Measurements from ENCODE around the gene C12orf43. TPM values are rescaled to one million over a fixed set of nuclear protein-coding genes. Genes with fewer than 3 reads are reported as not detected.

C12orf43 gene
- total RNA-seq, 1 experiment from 2014 or later = 25.7 TPM

GRCh38 chr12:121064116-121064515, 47.8 kb upstream of the C12orf43 start:
- Histone ChIP-seq H3K79me2 (ENCODE audit: insufficient read depth, low read length) (no peaks in the 10 kb centered on the region), H4K20me1 (ENCODE audit: control insufficient read depth, insufficient read depth, insufficient read length) (no peaks in the 10 kb centered on the region), H3K27me3 (ENCODE audit: insufficient read depth, low read length) (no peaks in the 10 kb centered on the region), H2BK20ac (ENCODE audit: low read depth, low read length, poor library complexity, severe bottlenecking) (no peak overlapping the region), H3K56ac (ENCODE audit: insufficient read length, low read depth, low read length) (no peak overlapping the region), H3K9ac (ENCODE audit: extremely low read depth, insufficient read length, low read length) (no peak overlapping the region), H2AFZ (ENCODE audit: low read length) (no peak overlapping the region), H2BK120ac (ENCODE audit: low read depth, low read length, poor library complexity, severe bottlenecking) (no peak overlapping the region), H3K14ac (ENCODE audit: insufficient read depth, low read length) (no peak overlapping the region), H3K27ac (ENCODE audit: insufficient read length, low read depth, low read length) (no peak overlapping the region), H3K79me1 (ENCODE audit: insufficient read depth, low read depth, low read length, poor library complexity, severe bottlenecking) (no peaks in the 10 kb centered on the region), H3K4me1 (ENCODE audit: insufficient read depth, low read length) (no peaks in the 10 kb centered on the region), H3T11ph (ENCODE audit: low read length) (no peak overlapping the region), H2BK5ac (ENCODE audit: insufficient read length, low read length) (no peak overlapping the region), H4K91ac (ENCODE audit: insufficient read length, low read depth, low read length) (no peak overlapping the region), H3K4ac (ENCODE audit: low read depth, low read length) (no peak overlapping the region), H3K23me2 (ENCODE audit: insufficient read length, low read depth, low read length, poor library complexity, severe bottlenecking) (no peaks in the 10 kb centered on the region), H2BK12ac (ENCODE audit: insufficient read length, low read depth, low read length) (no peak overlapping the region), H4K8ac (replicated peaks; ENCODE audit: insufficient read length, low read depth, low read length) (no peak overlapping the region), H3K4me2 (ENCODE audit: insufficient read depth, insufficient read length, low read length) (no peak overlapping the region), H3K23ac (ENCODE audit: insufficient read length, low read depth, low read length) (no peak overlapping the region), H3K18ac (ENCODE audit: insufficient read length, low read depth, low read length) (no peak overlapping the region), H3K9me3 (ENCODE audit: control insufficient read depth, low read depth, low read length) (no peaks in the 10 kb centered on the region), H2AK5ac (ENCODE audit: insufficient read length, low read length) (no peak overlapping the region), H2BK15ac (ENCODE audit: low read depth, low read length) (no peak overlapping the region), H4K5ac (ENCODE audit: insufficient read length, low read depth, low read length) (no peak overlapping the region)
- peaks cover 5% of the 10 kb centered on the region for H3K27me3 Mint-ChIP-seq (ENCODE audit: low read depth)
- TF ChIP-seq CTCF (conservative IDR thresholded peaks at IDR 0.05) = no peak
- WGBS (ENCODE audit: extremely low coverage, insufficient read length, low lambda C conversion rate) = no CpG with 5 or more reads among the region's 1 CpG
- no peak overlapping the region for H3K4me3 Mint-ChIP-seq
- H3K27ac Mint-ChIP-seq = peak overlapping the region in 1 of 3 experiments; percentile 44; a peak in 1 of 7 replicates
- no peaks in the 10 kb centered on the region for H3K9me3 Mint-ChIP-seq
- H3K36me3 Mint-ChIP-seq (ENCODE audit: insufficient read depth in 1 of 3, low read depth in 3 of 3) = no peaks in the 10 kb centered on the region
- peaks cover 2 to 8% of the 10 kb centered on the region in 2 experiments; a peak in 3 of 4 replicates for H3K4me1 Mint-ChIP-seq
- no peak for DNase-seq
